ENCODE measurements around the gene ZCCHC14. TPM values are rescaled to one million over a fixed set of nuclear protein-coding genes. Genes with fewer than 3 reads are reported as not detected.

ZCCHC14 gene
- total RNA-seq, 1 donor from 2014 or later = 6.3 TPM

- intact Hi-C loops (cut with micrococcal nuclease) = no loop called here
Measured at GRCh38 chr16:87412371-87412995, 80.3 kb downstream of the ZCCHC14 start.

- intact Hi-C loops (cut with micrococcal nuclease) = no loop called here
Measured at GRCh38 chr16:87411375-87412271, 81.2 kb downstream of the ZCCHC14 start.

GRCh38 chr16:87410968-87411367 lies 81.9 kb downstream of the ZCCHC14 start:
- intact Hi-C loops (cut with micrococcal nuclease) = no loop called here

GRCh38 chr16:87410530-87410929 lies 82.3 kb downstream of the ZCCHC14 start:
- intact Hi-C loops (cut with micrococcal nuclease) = no loop called here

- intact Hi-C loops (cut with micrococcal nuclease) = no loop called here
Measured at GRCh38 chr16:87409781-87410180, 83.0 kb downstream of the ZCCHC14 start.

- intact Hi-C loops (cut with micrococcal nuclease) = no loop called here
Measured at GRCh38 chr16:87409153-87409552, 83.7 kb downstream of the ZCCHC14 start.

GRCh38 chr16:87407511-87408112 lies 85.2 kb downstream of the ZCCHC14 start:
- intact Hi-C loops (cut with micrococcal nuclease) = no loop called here

- intact Hi-C loops (cut with micrococcal nuclease) = no loop called here
Measured at GRCh38 chr16:87406495-87407088, 86.2 kb downstream of the ZCCHC14 start.

- intact Hi-C loops (cut with micrococcal nuclease) = no loop called here
Measured at GRCh38 chr16:87404764-87405625, 87.8 kb downstream of the ZCCHC14 start.

- intact Hi-C loops (cut with micrococcal nuclease) = loop anchor here (2.0 kb wide), 1 partner anchor 371 kb away; no protein-coding TSS in a partner anchor
Measured at GRCh38 chr16:87395181-87395842, 97.5 kb downstream of the ZCCHC14 start.

GRCh38 chr16:87393680-87394055 lies 99.2 kb downstream of the ZCCHC14 start:
- intact Hi-C loops (cut with micrococcal nuclease) = loop anchor here (1.0 to 2.0 kb wide), 4 partner anchors 48 to 373 kb away; partner anchors contain the start of gene C16orf95

- intact Hi-C loops (cut with micrococcal nuclease) = loop anchor here (1.0 kb wide), 1 partner anchor 9 kb away; no protein-coding TSS in a partner anchor
Measured at GRCh38 chr16:87392821-87393679, 99.8 kb downstream of the ZCCHC14 start.

GRCh38 chr16:87391950-87392820 lies 100.6 kb downstream of the ZCCHC14 start, which contains the start of gene MAP1LC3B:
Gene MAP1LC3B (plus strand): TSS chr16:87392336. CDS start chr16:87392428, 92 bp downstream.
- intact Hi-C loops (cut with micrococcal nuclease) = loop anchor here (1.0 kb wide), 1 partner anchor 8 kb away; no protein-coding TSS in a partner anchor

GRCh38 chr16:87391324-87391949 lies 101.4 kb downstream of the ZCCHC14 start:
- intact Hi-C loops (cut with micrococcal nuclease) = no loop called here

- intact Hi-C loops (cut with micrococcal nuclease) = no loop called here
Measured at GRCh38 chr16:87390641-87391323, 102.0 kb downstream of the ZCCHC14 start.

GRCh38 chr16:87389914-87390313 lies 102.9 kb downstream of the ZCCHC14 start:
- intact Hi-C loops (cut with micrococcal nuclease) = loop anchor here (2.0 kb wide), 1 partner anchor 485 kb away; no protein-coding TSS in a partner anchor

GRCh38 chr16:87389245-87389644 lies 103.6 kb downstream of the ZCCHC14 start:
- intact Hi-C loops (cut with micrococcal nuclease) = loop anchor here (2.0 kb wide), 1 partner anchor 486 kb away; no protein-coding TSS in a partner anchor

Measured in T-helper 1 cell treated with Interleukin-12 subunit alpha and Interleukin-12 subunit beta and Interleukin-4 antibody, amounts not matched to agents 30 ng/mL and 1 ng/mL, for 36 hours (primary cell).